ENCODE results near the gene DCAKD.

DNA sequence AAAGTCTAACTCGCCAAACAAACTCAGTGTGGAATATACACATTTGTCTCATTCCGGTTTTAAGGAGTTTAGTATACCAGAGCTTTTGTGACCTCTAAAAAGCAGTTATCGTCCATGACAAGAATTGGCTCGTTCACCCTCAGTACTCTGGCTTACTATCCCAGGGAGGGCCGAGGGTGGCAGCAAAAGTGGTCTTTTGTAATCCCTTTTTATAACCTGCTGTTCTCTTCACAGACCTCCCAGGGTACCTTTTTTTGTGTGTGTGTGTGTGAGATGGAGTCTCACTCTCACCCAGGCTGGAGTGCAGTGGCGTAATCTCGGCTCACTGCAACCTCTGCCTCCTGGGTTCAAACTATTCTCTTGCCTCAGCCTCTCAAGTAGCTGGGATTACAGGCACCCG, 18.6 kb upstream of the DCAKD start:
- TF ChIP-seq, protein P1, sequence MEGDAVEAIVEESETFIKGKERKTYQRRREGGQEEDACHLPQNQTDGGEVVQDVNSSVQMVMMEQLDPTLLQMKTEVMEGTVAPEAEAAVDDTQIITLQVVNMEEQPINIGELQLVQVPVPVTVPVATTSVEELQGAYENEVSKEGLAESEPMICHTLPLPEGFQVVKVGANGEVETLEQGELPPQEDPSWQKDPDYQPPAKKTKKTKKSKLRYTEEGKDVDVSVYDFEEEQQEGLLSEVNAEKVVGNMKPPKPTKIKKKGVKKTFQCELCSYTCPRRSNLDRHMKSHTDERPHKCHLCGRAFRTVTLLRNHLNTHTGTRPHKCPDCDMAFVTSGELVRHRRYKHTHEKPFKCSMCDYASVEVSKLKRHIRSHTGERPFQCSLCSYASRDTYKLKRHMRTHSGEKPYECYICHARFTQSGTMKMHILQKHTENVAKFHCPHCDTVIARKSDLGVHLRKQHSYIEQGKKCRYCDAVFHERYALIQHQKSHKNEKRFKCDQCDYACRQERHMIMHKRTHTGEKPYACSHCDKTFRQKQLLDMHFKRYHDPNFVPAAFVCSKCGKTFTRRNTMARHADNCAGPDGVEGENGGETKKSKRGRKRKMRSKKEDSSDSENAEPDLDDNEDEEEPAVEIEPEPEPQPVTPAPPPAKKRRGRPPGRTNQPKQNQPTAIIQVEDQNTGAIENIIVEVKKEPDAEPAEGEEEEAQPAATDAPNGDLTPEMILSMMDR (IDR thresholded peaks at IDR 0.05): no peak
- TF ChIP-seq POLR2A (IDR thresholded peaks at IDR 0.05): no peak
- TF ChIP-seq POLR2AphosphoS5 (IDR thresholded peaks at IDR 0.05): no peak
